Esophagus squamous epithelium (tissue), 4 donors: ENCODE measurements around the gene TMEM272.

ENCODE experiments used
- POLR2A ChIP-seq, 4 donors: fragments of 450-650 bp; IDR thresholded peaks; one replicate each; pipeline ENCODE4 v1.6.1; 2017; ENCODE audit warnings: antibody characterized with exemption in 4 of 4, mild to moderate bottlenecking in 4 of 4, moderate library complexity in 3 of 4
- TF ChIP-seq, protein P1 (sequence below), 6 experiments: fragments of 450-650 bp in 4 of 6; fragments of 200-600 bp in 2 of 6; sonication (generic) in 2 of 6; IDR thresholded peaks; one replicate each; pipeline ENCODE4 v1.5.1; 2016 to 2019; ENCODE audit warnings: antibody characterized with exemption in 6 of 6, mild to moderate bottlenecking in 4 of 6, moderate library complexity in 4 of 6

DNA sequence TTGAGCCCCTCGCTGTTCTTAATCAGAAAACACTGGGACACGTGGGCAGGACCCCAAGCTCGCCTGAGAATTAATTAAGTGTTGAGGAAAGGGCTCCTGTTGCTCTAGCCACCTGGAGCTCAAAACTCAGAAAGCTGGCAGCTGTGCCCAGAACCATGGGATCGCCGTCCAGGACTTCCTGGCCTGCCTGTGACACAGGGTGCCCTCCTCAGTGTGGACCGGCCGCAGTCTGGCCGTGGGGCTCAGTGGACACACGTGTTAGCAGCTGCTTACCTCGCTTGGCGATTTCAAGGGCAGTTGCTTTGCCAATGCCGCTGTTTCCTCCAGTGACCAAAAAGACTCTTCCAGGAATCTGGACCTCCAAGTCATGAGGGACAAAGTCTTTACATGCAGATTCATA lies 45.7 kb downstream of the TMEM272 start:
- TF ChIP-seq, protein P1, sequence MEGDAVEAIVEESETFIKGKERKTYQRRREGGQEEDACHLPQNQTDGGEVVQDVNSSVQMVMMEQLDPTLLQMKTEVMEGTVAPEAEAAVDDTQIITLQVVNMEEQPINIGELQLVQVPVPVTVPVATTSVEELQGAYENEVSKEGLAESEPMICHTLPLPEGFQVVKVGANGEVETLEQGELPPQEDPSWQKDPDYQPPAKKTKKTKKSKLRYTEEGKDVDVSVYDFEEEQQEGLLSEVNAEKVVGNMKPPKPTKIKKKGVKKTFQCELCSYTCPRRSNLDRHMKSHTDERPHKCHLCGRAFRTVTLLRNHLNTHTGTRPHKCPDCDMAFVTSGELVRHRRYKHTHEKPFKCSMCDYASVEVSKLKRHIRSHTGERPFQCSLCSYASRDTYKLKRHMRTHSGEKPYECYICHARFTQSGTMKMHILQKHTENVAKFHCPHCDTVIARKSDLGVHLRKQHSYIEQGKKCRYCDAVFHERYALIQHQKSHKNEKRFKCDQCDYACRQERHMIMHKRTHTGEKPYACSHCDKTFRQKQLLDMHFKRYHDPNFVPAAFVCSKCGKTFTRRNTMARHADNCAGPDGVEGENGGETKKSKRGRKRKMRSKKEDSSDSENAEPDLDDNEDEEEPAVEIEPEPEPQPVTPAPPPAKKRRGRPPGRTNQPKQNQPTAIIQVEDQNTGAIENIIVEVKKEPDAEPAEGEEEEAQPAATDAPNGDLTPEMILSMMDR (IDR thresholded peaks at IDR 0.05), result no peak
- TF ChIP-seq POLR2A (IDR thresholded peaks at IDR 0.05), result no peak
